ENCODE data around the gene MARCHF4. TPM values are rescaled to one million over a fixed set of nuclear protein-coding genes. Genes with fewer than 3 reads are reported as not detected.

Gene MARCHF4
- total and polyA plus RNA-seq, 2 of the 8 experiments (the other 6 are each of a cell fraction or from before 2014, with no cell fraction given) = 1.9 to 2.9 TPM

DNA sequence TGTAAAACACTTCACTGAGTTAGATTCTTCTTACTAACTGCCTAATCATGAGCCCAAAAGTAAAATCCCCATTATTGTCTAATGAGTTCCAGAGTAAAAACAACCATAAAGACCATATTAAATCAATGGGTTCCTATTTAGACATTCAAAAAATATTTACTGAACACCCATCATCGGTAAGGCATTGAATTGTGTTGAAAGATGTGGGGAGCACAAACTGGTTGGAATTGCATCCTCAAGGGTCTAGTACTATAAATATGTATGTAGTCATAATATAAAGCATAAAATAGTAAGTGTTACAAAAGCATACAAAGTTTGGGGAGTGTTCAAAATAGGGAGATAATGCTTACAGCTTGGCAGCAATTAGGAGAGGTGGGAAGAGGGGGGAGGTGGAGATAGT, 3.0 kb upstream of the MARCHF4 start:
- Histone ChIP-seq H3K9me3 (ENCODE audit: insufficient read depth in 2 of 2, low read depth in 1 of 2, low read length in 1 of 2) (no peaks in the 10 kb centered on the region), H2BK5ac (ENCODE audit: low read depth, low read length) (no peak overlapping the region), H3K4ac (replicated peaks; ENCODE audit: insufficient read length, low read depth, low read length) (no peak overlapping the region), H3K23me2 (ENCODE audit: low read depth, low read length) (peaks cover 17% of the 10 kb centered on the region; the same call in 1 of the 2 replicates), H3K4me3 (ENCODE audit: extremely low read depth in 1 of 4, insufficient read depth in 2 of 4, low read depth in 3 of 4, low read length in 4 of 4) (no peak overlapping the region), H3K4me2 (ENCODE audit: insufficient read depth in 1 of 2, low read depth in 2 of 2, low read length in 2 of 2) (no peak overlapping the region), H2BK20ac (ENCODE audit: low read length) (no peak overlapping the region), H4K8ac (ENCODE audit: extremely low read depth, insufficient read depth, low read length) (no peak overlapping the region), H3K27ac (ENCODE audit: low read depth, low read length) (no peak overlapping the region), H3K36me3 (ENCODE audit: control insufficient read depth in 2 of 4, insufficient read depth in 4 of 4, low read length in 3 of 4) (no peaks in the 10 kb centered on the region), H2BK12ac (ENCODE audit: low read depth, low read length) (no peak overlapping the region), H2BK120ac (replicated peaks; ENCODE audit: low read depth, low read length) (no peak overlapping the region), H3K79me2 (ENCODE audit: control insufficient read depth in 1 of 2, insufficient read depth in 2 of 2, low read length in 2 of 2) (no peaks in the 10 kb centered on the region), H3K79me1 (ENCODE audit: low read depth, low read length) (no peaks in the 10 kb centered on the region), H3K23ac (ENCODE audit: insufficient read length) (no peak overlapping the region), H3K27me3 (replicated peaks in 1 of 4; ENCODE audit: control insufficient read depth in 3 of 4, extremely low read depth in 1 of 4, insufficient read depth in 3 of 4, low read length in 3 of 4) (peaks cover 0 to 6% (median 0%) of the 10 kb centered on the region in 4 experiments; a peak in 3 of 7 replicates), H3K56ac (replicated peaks; ENCODE audit: insufficient read length, low read depth, low read length) (no peak overlapping the region), H3K9ac (replicated peaks in 1 of 4; ENCODE audit: extremely low read depth in 1 of 4, low read depth in 3 of 4, low read length in 3 of 4) (no peak overlapping the region), H4K91ac (replicated peaks; ENCODE audit: insufficient read length, low read length) (no peak overlapping the region), H2BK15ac (ENCODE audit: low read length) (no peak overlapping the region), H2AFZ (ENCODE audit: low read length) (no peak overlapping the region), H3K14ac (ENCODE audit: insufficient read length) (no peak overlapping the region), H4K5ac (ENCODE audit: insufficient read length, low read depth, low read length) (no peak overlapping the region), H4K20me1 (replicated peaks in 1 of 2; ENCODE audit: control insufficient read depth in 1 of 2, insufficient read depth in 2 of 2, low read length in 2 of 2) (no peaks in the 10 kb centered on the region), H3K4me1 (replicated peaks in 1 of 4; ENCODE audit: control insufficient read depth in 3 of 4, insufficient read depth in 4 of 4, low read length in 3 of 4) (peaks cover 2 to 5% (median 3%) of the 10 kb centered on the region in 4 experiments; a peak in 4 of 7 replicates), H2AK5ac (ENCODE audit: low read depth, low read length) (no peak overlapping the region), H3K18ac (ENCODE audit: extremely low read depth, low read length) (no peak overlapping the region)
- no peak for FAIRE-seq
- WGBS, 2 experiments (ENCODE audit: extremely low coverage in 1 of 2, insufficient coverage in 1 of 2, insufficient read length in 1 of 2, insufficient replicate concordance in 2 of 2, low coverage in 1 of 2, low lambda C conversion rate in 2 of 2, missing lambda C conversion rate in 1 of 2) = 89% methylated on average over 1 of the region's 1 CpG; no CpG with 5 or more reads in 1 of the 2 experiments
- CTCF ChIA-PET (ENCODE audit: partially characterized antibody) = interaction anchor here (0.5 to 1.6 kb wide), 5 partner anchors 17 to 181 kb away, joined by 3 to 6 read pairs (median 4); no protein-coding TSS in a partner anchor
- POLR2A ChIA-PET (ENCODE audit: partially characterized antibody) = no interaction called here
- DNase-seq (ENCODE audit: low read depth in 1 of 2, low spot score in 2 of 2) = no peak
- TF ChIP-seq FOSL1 (IDR thresholded peaks at IDR 0.05; ENCODE audit: insufficient read depth, low read depth, low read length) = no peak
- TF ChIP-seq CTBP2 (IDR thresholded peaks at IDR 0.05; ENCODE audit: borderline replicate concordance, insufficient read depth, insufficient read length, low read length) = no peak
- TF ChIP-seq GABPA (IDR thresholded peaks at IDR 0.05; ENCODE audit: borderline replicate concordance, insufficient read depth, low read length) = no peak
- TF ChIP-seq SIX5 (IDR thresholded peaks at IDR 0.05; ENCODE audit: low read depth, low read length) = no peak
- TF ChIP-seq RFX5 (IDR thresholded peaks at IDR 0.05; ENCODE audit: borderline replicate concordance, low read depth, low read length) = no peak
- TF ChIP-seq KDM5A (IDR thresholded peaks at IDR 0.05; ENCODE audit: low read length) = no peak

All from H1 (cell line).